LNCaP clone FGC (cell line): Measurements from ENCODE around the gene HPS3.

ENCODE experiments used
- DNase-seq: peaks from one replicate; pipeline ENCODE4 v3.0.0-alpha.2; 2011; ENCODE audit warnings: low read depth
- H3K4me3 ChIP-seq: 2 replicates; pipeline ENCODE4 v1.5.1; 2011; ENCODE audit warnings: mild to moderate bottlenecking, low read depth, low read length, control low read depth
- TF ChIP-seq, protein P1 (sequence below): IDR thresholded peaks from 2 replicates; pipeline ENCODE4 v1.5.1; 2012; ENCODE audit warnings: mild to moderate bottlenecking; ENCODE audit not compliant: control insufficient read depth, insufficient read depth; ENCODE audit errors: extremely low read depth

Gene HPS3

DNA sequence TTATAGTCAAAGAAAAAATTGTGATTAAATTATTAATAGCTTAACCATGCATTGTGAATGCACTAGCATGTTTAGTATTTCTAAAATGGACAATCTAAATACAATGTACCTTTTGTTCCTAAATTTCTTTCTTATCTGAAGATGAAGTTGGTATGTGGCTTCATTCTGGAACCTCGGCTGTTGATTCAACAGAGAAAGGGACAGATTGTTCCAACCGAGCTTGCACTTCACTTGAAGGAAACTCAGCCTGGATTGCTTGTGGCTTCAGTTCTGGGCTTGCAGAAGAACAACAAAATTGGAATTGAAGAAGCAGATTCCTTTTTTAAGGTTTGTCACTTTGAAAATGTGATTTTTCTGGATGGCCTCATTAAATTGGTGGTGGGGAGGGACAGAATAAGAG is 32.6 kb downstream of the HPS3 start:
- TF ChIP-seq, protein P1, sequence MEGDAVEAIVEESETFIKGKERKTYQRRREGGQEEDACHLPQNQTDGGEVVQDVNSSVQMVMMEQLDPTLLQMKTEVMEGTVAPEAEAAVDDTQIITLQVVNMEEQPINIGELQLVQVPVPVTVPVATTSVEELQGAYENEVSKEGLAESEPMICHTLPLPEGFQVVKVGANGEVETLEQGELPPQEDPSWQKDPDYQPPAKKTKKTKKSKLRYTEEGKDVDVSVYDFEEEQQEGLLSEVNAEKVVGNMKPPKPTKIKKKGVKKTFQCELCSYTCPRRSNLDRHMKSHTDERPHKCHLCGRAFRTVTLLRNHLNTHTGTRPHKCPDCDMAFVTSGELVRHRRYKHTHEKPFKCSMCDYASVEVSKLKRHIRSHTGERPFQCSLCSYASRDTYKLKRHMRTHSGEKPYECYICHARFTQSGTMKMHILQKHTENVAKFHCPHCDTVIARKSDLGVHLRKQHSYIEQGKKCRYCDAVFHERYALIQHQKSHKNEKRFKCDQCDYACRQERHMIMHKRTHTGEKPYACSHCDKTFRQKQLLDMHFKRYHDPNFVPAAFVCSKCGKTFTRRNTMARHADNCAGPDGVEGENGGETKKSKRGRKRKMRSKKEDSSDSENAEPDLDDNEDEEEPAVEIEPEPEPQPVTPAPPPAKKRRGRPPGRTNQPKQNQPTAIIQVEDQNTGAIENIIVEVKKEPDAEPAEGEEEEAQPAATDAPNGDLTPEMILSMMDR: no peak
- no peak overlapping the region for H3K4me3 ChIP-seq
- DNase-seq: no peak

GRCh38 chr3:149163066-149163465 is 33.6 kb downstream of the HPS3 start:
- TF ChIP-seq, protein P1: no peak
- no peak for DNase-seq
- no peak overlapping the region for H3K4me3 ChIP-seq

- no peak for DNase-seq
- no peak overlapping the region for H3K4me3 ChIP-seq
- TF ChIP-seq, protein P1: no peak
Measured at GRCh38 chr3:149167898-149168297, 38.5 kb downstream of the HPS3 start.

DNA sequence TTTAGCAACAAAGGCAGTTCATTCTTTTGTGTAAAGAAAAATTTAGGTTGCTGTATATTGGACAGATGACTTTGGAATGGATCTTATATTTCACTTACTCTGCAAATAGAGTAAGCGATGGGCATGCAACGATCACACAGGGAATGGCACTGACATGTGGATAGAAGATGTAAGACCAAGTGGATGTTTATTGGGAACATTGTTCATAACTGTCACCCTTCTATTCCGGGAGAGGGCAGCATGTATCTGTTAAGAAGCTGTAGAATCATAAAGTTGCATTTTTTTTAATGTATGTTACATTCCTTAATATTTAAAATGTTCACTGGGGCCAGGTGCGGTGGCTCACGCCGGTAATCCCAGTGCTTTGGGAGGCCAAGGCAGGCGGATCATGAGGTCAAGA is 41.2 kb downstream of the HPS3 start:
- TF ChIP-seq, protein P1: no peak

DNA sequence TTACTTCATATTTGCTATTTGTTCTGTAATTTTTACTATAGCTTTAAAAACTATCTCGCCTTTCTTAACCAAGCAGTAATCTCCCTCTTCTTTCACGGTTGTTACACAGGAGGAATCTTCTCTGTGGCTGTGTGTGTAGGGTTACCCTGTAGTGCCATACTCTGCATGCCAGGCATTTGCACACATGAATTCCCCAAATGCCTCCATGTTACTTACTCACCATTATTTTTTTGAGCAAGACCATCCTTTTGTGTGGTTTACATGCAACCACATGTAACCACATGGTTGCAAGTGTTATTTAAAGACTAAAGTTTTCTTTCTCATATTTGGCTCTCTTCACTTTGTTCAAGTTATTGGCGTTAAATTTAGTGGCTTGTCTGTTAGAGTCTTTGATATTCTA is 45.5 kb downstream of the HPS3 start:
- TF ChIP-seq, protein P1: no peak
- H3K4me3 ChIP-seq: no peak overlapping the region
- DNase-seq: no peak

More for the DNA sequence above, 41.2 kb downstream of the HPS3 start:
- no peak for DNase-seq
- H3K4me3 ChIP-seq: no peak overlapping the region

DNA sequence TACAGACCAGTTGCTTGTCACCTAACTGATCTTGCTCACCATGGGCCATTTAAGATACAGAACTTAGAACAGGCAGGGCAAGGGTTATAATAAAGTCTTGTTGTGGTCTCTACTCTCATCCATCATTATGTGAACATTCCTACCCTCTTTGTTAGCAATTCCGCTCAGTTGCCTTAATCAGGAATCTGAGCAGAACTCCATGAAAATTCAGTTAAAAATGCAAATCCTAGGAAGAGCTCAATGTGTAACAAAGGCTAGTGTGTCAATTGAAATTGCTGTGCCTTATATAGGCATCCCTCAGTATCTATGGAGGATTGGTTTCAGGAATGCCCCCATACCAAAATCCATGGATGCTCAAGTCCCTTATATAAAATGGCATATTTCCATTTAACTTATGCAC is 47.7 kb downstream of the HPS3 start:
- TF ChIP-seq, protein P1: no peak
- DNase-seq: no peak
- H3K4me3 ChIP-seq: no peak overlapping the region

- no peak overlapping the region for H3K4me3 ChIP-seq
- no peak for DNase-seq
- TF ChIP-seq, protein P1: no peak
Measured at GRCh38 chr3:149179220-149179619, 49.8 kb downstream of the HPS3 start.
